22Rv1 (cell line): ENCODE data around the gene ATG9B.
A peak's percentile ranks its signal among the peaks of the same experiment; 100 is the strongest.

Source experiments
- H3K27ac ChIP-seq: fragments of 450-650 bp; 2 replicates; pipeline ENCODE4 v1.5.1; 2017
- ZFX ChIP-seq: fragments of 450-650 bp; IDR thresholded peaks from 2 replicates; pipeline ENCODE4 v1.6.1; 2017; ENCODE audit warnings: antibody characterized with exemption, borderline replicate concordance
- TF ChIP-seq, protein P1 (sequence below): fragments of 450-650 bp; IDR thresholded peaks from 2 replicates; pipeline ENCODE4 v1.5.1; 2017; ENCODE audit warnings: mild to moderate bottlenecking

The ATG9B gene

DNA sequence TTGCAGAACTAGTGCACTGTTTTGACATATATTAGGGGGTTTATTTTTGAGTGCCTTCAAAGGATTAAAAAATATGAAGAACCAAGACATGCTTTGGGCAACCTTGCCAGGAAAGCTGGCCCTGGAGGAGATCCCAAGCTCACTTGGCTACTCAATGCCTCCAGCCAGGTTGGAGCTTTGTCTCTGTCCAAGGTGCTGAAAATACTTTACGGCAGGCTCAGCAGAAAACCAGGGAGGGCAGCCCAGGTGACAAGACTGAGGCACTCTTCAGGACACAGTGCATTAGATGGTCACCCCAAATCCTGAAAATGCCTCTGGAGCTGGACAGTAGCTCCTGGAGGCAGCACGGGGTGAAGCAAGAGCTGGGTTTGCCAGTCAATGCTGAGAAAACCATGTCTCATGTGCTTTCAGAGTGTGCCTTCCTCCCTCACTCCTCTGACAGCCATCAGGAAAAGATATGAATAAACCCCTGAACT, 40.4 kb downstream of the ATG9B start:
- no peak overlapping the region for H3K27ac ChIP-seq
- TF ChIP-seq, protein P1, sequence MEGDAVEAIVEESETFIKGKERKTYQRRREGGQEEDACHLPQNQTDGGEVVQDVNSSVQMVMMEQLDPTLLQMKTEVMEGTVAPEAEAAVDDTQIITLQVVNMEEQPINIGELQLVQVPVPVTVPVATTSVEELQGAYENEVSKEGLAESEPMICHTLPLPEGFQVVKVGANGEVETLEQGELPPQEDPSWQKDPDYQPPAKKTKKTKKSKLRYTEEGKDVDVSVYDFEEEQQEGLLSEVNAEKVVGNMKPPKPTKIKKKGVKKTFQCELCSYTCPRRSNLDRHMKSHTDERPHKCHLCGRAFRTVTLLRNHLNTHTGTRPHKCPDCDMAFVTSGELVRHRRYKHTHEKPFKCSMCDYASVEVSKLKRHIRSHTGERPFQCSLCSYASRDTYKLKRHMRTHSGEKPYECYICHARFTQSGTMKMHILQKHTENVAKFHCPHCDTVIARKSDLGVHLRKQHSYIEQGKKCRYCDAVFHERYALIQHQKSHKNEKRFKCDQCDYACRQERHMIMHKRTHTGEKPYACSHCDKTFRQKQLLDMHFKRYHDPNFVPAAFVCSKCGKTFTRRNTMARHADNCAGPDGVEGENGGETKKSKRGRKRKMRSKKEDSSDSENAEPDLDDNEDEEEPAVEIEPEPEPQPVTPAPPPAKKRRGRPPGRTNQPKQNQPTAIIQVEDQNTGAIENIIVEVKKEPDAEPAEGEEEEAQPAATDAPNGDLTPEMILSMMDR: no peak
- no peak for TF ChIP-seq ZFX

DNA sequence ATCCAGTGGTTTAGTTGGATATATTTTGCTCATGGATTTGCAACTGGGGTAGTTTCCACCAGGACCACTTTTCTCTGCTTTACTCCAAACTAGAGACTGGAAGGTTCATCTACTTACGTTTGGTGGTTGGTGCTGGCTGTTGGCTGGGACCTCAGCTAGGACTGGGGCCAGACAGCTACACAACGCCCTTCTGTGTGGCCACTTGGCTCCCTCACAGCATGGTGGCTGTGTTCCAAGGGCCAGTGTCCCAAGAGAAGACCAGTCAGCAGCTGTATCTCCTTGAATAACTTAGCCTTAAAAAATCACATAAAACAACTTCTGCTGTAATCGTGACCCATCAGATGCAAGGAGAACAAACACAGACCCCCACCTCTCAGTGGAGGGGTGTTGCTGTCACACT, 41.9 kb downstream of the ATG9B start:
- H3K27ac ChIP-seq: no peak overlapping the region
- no peak for TF ChIP-seq ZFX
- TF ChIP-seq, protein P1: no peak

DNA sequence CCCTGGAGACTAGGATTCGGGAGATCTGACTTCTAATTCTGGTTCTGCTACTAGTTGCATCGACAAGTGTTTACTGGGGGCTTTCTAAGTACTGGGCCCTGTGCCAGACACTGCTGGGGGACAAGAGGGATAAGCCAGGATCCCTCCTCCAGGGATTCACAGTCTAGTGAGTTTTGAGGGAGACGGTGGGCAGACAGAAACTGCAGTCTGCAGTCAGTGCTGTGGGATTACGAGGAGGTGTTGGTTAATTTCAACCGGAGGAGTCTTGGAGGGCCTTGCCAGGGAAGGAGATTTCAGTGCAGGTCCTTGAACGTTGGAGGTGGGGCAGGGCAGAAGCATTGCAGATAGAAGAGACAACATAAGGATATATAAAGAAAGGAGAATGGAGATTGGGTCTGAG, 42.6 kb downstream of the ATG9B start:
- TF ChIP-seq ZFX: no peak
- TF ChIP-seq, protein P1: no peak
- no peak overlapping the region for H3K27ac ChIP-seq

DNA sequence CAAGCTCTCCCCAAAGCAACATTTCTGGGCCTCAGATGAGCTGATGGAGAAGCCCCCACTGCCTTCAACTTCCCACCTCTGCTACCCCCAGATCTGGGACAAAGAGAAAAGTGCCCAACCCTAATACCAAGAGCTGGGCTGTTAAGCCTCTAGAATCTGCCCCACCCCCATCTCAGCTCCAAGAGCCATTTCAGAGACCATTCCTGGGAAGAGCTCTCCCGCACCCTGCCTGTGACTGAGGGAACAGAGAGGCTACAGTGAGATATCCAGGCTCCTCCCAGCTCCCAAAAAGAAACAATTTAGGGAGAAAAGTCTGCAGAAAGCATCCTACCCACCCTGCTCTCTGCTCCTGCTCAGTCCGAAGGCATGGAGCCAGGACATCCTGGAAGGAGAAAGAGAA, 43.6 kb downstream of the ATG9B start:
- TF ChIP-seq, protein P1: no peak
- TF ChIP-seq ZFX: no peak
- H3K27ac ChIP-seq: no peak overlapping the region

DNA sequence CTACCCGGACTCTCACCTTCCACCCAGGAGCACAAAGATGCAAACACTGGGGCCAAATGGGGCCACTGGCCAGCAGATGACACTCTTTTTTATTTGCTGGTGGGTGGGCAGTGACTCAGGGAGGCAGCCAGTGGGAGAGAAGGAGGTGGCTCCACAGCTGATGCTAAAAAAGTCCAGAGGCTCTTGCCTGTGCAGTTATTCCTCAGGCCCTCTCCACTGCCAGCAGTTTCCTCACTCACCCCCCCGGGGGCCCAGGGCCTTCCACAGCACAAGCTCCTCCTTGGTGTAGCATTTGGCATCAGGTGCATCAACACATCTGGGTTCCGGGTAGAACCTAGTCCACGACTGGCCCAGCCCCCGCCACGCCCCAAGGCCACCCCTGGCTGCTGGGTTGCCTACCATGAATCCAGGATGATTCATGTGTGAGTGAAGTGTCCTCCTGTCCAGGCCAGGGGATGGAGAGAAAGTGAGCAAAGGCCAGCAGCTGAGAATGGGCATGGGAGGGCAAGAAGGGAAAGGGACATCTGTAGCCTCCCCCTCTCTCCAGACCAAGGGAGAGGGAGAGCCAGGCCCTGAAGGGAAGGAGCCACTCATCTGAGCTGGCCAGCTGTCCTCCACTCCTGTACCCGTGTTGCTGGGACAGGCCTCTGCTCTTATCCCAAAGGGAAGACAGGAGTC, 44.4 kb downstream of the ATG9B start:
- H3K27ac ChIP-seq: no peak overlapping the region
- TF ChIP-seq, protein P1: no peak
- TF ChIP-seq ZFX: no peak

DNA sequence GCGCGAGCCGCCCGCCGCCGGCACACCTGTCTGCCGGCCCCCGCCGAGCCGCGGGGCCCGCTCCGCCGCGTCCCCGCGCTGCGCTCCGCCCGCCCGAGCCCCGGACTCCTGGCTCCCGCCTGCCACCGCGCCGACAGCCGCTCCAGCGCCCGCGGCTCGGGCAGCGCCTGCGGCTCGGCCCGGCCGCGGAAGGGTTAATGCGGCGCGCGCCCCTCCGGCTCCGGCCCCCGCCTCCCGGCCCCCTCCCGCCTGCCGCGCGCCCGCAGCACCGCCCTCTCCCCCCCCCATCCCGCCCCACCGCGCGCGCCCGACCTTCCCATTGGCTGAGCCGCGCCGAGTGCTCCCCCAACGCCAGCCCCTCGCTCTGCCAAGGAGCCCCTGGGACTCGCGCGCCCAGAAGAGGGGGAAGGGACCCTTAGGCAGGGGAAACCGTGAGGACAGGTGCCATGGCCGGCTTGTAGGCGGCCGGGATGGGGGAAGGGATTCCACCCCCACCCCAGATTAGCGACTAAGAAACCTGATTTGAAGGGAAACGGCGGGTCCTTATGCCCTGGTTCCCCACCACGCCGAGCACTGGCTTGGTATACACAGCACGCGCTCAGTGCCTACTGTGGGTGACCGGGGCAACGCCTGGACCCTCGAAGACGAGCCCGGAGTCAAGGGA, 46.0 kb downstream of the ATG9B start, which contains the start of gene KCNH2:
Gene KCNH2, minus strand, starts transcription at position 196 of the 664 bp plus-strand sequence. CDS start 408 bp downstream, outside the sequence.
- peak within 1 kb of the TSS; percentile 83 for H3K27ac ChIP-seq
- no peak for TF ChIP-seq ZFX

DNA sequence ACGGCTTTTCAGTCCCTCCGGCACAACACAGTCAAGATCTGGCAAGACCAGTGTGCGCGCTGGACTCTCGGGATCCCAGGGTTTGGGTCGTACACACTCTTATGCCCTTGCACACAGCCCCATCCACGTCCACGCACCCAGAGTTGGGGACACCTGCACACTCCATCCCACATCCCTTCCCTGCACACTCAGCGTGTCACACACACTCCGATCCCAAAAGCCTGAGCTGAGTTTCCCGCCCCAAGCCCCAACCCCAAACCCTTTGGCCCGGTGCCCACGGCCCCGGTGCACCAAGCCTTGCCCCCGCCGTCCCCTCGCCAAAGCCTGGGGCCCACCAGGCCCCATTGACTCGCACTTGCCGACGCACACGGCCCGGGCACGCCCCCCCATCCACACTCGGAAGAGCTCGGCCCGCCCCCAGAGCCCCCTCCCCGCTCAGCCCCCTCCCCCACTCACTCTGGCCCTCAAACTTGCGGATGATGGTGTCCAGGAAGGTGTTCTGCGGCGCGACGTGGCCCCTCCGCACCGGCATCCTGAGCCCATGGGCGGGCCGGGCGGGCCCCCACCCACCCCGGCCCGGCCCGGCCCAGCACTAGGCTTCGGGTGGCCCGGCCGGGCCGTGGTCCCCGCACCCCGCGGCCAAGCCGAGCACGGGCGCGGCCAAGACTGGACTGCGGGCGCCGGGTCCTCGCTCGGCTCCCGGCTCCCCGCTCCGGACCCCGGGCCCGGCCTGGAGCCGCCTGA, 46.7 kb downstream of the ATG9B start:
- TF ChIP-seq, protein P1: no peak
- no peak for TF ChIP-seq ZFX
- peak overlapping the region; percentile 83 for H3K27ac ChIP-seq
